Astrocyte (in vitro differentiated cells and primary cell): ENCODE measurements around the gene SLC38A10.

ENCODE experiments used
- EZH2 ChIP-seq: IDR thresholded peaks from 2 replicates; pipeline ENCODE4 v1.6.1; 2012; ENCODE audit warnings: mild to moderate bottlenecking, low read length, inconsistent platforms; ENCODE audit not compliant: insufficient read depth
- TF ChIP-seq, protein P1 (sequence below): IDR thresholded peaks from 2 replicates; pipeline ENCODE4 v1.5.1; 2011; ENCODE audit warnings: low read depth, mild to moderate bottlenecking, inconsistent platforms, low read length, moderate library complexity; ENCODE audit not compliant: insufficient read depth

- TF ChIP-seq, protein P1, sequence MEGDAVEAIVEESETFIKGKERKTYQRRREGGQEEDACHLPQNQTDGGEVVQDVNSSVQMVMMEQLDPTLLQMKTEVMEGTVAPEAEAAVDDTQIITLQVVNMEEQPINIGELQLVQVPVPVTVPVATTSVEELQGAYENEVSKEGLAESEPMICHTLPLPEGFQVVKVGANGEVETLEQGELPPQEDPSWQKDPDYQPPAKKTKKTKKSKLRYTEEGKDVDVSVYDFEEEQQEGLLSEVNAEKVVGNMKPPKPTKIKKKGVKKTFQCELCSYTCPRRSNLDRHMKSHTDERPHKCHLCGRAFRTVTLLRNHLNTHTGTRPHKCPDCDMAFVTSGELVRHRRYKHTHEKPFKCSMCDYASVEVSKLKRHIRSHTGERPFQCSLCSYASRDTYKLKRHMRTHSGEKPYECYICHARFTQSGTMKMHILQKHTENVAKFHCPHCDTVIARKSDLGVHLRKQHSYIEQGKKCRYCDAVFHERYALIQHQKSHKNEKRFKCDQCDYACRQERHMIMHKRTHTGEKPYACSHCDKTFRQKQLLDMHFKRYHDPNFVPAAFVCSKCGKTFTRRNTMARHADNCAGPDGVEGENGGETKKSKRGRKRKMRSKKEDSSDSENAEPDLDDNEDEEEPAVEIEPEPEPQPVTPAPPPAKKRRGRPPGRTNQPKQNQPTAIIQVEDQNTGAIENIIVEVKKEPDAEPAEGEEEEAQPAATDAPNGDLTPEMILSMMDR: no peak
- no peak for TF ChIP-seq EZH2
Observed at GRCh38 chr17:81217491-81217890, 77.6 kb downstream of the SLC38A10 start.
